ENCODE measurements around the gene MAD1L1.

MAD1L1 gene

DNA sequence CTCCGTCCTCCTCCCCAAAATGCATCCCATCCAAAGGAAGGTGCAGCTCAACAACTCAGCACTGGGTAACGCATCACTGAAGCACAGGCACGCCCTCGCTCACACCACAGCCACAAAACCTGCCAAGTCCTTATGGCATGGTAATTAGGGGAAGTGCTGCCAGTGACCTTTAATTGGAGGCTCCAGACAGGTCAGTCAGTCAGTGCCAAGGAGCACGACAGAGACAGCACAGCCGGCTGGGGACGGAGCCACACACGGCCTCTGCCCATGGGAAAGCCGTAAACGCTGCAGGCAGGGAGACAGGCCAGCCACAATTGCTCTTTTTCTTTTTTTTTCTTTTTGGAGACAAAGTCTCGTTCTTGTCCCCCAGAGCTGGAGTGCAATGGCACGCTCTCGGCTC lies 146.5 kb downstream of the MAD1L1 start:
- DNase-seq (ENCODE audit: low spot score) = no peak

GRCh38 chr7:2085804-2086203 lies 146.9 kb downstream of the MAD1L1 start:
- no peak for DNase-seq (ENCODE audit: low spot score)

DNA sequence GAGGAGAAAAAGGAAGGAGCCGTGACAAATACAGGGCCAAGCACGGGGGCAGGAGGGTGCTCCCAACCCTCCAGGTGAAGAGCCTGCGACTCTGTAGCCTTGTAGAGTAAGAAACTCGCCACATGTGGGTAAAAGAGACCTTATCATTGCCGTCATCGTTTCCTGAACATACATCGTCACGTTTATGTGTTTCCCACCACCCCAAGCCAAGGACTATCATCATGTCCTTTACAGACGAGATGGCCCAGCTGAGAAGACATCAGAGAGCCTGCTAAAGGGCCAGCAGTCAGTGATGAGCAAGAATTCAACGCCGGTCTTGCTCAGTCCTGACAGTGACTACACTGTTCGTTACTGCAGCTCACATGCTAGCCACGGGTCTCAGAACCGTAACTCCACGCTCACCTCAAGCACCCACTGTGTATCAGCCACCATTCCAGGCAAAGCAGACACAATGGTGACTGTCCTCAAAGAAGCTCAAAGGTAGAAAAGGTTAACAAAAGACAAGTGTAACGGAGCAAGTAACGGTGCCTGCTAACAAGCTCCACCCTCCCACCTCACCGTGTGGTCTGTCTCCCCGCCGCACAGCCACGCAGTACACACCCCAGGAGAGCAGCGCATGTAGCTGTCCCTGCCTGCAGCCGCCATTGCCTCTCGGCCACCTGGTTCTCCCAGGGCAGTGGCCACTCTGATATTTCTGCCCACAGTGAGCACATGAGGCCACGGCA lies 147.8 kb downstream of the MAD1L1 start:
- no peak for DNase-seq (ENCODE audit: low spot score)

DNA sequence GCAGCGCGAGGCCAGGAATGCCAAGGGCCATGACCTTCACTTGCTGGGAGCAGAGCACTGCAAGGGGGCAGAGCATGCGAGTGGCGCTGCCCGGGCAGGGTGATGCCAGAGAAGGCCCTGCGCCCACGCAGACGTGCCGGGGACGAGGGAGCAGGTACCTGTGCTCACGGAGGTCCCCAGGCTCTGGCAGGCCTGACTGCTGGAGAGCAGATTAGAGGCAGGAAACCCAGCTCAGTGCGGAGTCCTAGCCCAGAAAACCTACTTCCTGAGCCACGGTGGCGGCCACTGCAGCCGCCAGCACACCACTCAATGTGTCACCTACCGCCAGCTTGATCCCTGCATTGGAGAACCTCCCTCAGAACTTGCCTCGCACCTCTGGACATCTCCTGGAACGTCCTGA lies 148.4 kb downstream of the MAD1L1 start:
- no peak for DNase-seq (ENCODE audit: low spot score)

GRCh38 chr7:2083362-2083761 lies 149.4 kb downstream of the MAD1L1 start:
- no peak for DNase-seq (ENCODE audit: low spot score)

DNA sequence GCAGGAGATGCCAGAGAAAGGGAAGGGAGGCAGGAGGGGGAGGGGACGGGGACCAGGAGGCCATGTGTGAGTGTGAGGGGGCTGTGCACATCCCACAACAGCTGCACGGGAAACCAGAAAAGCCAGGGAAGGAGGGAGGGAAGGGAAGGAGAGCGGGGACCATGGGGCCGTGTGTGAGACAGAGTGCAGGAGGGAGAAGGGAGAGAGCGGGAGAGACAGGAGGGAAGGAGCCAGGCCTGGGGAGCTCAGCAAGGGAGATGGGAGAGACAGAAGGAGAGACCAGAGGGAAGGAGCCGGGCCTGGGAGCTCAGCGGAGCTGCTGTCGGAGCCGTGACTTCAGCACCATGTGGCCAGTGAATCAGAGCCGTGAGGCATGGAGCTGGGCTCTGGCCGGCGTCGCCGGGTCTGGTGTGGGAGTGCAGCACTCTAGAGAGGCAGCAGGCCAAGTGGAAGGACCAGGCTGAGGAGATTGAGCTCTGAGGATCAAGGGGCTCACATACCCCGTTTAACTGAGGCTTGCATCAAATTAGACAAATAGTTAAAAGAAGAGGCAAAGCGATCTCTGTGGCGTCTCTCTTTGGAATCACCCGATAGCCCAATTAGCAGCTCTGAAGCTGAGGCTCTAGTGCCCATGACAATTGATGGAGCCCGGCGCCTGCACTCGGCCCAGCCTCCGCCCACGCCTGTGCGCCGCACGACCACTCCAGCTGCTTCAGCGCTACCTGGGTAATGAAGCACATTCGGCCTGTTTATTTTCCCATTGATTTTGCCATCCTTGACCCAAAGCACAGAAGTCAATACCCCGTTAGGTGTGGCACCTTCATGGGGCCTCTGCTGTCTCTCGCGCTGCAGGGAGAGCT lies 150.4 kb downstream of the MAD1L1 start:
- peak; percentile 58 for DNase-seq (ENCODE audit: low spot score)

GRCh38 chr7:2081526-2082135 lies 151.1 kb downstream of the MAD1L1 start:
- DNase-seq (ENCODE audit: low spot score) = no peak

DNA sequence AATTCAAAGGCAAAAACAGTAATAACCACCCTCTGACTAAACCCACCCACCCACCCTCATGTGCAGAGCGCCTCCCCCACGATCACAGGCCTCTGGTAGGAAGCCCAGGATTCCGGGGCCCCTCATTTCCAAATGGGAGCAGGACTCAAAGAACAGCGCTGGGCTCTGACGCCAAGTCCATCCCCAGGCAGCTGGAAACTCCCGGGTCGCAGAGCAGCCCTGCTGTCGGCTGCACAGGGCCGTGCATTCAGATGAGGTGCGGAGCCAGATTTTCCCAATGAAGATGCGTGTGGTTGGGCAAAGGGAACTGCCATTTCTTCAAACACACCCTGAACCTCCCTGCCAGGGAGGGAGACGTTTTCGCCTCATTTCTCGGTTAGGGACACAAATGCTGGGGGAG lies 152.3 kb downstream of the MAD1L1 start:
- DNase-seq (ENCODE audit: low spot score) = no peak

DNA sequence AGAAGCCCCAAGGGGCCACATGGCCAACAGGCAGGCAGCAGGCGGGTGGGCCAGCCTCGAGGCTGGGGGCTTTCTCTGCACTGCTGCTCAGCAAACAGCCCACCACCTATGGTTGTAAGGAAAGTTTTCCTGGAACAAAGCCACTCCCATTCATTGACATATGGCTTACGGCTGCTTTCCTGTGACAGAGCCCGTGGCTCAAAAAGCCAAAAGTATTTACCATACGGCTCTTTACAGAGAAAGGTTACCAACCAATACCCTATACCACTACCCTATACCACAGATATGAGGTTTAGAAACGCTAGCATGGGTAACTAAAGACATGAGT lies 152.7 kb downstream of the MAD1L1 start:
- no peak for DNase-seq (ENCODE audit: low spot score)

DNA sequence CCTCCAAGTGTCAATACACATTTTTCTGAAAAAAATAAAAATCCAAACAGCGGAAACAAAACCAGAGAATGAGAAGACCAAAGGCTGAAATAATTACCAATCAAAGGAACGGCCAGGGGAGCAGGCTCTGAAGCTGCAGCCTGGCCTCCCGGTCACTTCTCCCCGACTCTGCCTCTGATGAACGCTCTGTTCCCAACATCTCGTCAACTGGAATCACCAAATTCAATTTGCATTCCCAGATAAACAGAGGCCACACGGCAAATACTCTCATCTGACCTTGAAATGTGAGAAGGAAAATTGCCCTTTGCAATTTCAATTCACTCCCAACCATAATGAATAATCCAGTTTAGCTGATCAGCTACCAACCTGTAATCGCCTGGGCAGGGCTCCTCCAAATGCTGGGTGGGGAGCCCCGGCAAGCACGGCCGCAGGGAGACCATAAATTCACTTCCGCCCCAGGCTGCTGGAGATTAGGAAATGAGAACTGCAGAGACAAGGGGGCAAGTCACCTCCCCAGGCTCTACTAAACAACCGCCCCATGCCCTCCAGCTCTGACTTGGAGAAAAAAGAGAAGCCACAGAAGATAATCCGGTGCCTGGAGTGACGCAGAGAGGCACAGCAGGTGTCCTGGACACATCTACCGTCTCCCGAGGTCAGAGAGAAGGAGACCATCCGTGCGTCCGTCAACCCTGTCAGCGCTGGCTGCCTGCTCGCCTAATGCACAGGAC lies 153.2 kb downstream of the MAD1L1 start:
- DNase-seq (ENCODE audit: low spot score) = no peak

- DNase-seq (ENCODE audit: low spot score) = no peak
These were observed 153.8 kb downstream of the MAD1L1 start for GRCh38 chr7:2078899-2079298.

DNA sequence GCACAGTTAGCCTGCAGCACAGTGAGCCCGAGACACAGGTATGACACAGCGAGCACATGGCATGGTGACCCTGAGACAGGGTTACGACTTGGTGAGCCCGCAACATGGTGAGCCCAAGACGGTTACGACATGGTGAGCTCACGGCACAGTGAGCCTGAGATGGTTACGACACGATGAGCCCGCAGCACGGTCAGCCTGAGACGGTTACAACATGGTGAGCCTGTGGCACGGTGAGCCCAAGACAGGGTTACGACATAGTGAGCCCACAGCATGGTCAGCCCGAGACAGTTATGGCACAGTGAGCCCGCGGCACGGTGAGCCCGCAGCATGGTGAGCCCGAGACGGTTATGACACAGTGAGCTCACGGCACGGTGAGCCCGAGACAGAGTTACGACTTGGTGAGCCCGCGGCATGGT lies 156.1 kb downstream of the MAD1L1 start:
- no peak for DNase-seq (ENCODE audit: low spot score)

- no peak for DNase-seq (ENCODE audit: low spot score)
These were observed 156.9 kb downstream of the MAD1L1 start for GRCh38 chr7:2075811-2076210.

DNA sequence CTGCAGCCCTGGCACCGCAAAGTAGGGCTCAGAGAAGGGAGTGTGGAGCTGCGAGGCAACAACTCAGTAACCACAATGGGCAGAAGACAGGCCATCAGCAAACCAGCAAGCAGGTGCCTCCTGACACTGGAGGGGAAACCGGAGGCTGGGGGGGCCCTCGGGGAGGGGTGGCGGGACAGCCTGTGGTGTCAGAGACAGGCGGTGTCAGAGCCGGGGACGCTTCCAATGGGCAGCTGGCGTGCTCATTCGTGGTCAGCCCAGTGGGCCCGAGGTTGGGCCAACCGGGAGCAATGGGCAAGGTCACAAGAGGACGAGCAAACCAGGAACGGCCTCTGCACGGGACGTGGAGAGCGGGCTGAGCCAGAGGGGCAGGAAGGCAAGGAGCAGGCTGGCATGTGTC lies 158.1 kb downstream of the MAD1L1 start:
- no peak for DNase-seq (ENCODE audit: low spot score)

DNA sequence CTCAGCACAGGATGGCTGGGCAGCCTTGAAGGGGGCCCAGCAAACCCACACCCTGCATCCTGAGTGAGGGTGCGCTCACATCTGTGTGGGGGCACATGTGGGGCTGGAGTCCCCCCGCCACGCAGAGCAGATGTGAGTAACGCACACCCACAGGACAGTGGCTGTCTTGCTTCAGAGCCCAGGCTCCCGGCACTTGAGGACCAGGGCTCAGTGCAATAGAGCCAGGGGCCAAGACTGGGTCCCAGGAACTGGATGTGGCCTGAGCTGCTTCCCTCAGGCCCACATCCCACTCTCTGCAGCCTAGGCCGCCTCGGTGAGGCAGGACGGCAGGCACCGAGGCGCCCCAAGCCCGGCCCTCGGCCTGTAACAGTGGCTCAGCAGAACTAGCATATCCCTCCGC lies 159.9 kb downstream of the MAD1L1 start:
- no peak for DNase-seq (ENCODE audit: low spot score)

GRCh38 chr7:2072042-2072441 lies 160.7 kb downstream of the MAD1L1 start:
- DNase-seq (ENCODE audit: low spot score) = no peak

DNA sequence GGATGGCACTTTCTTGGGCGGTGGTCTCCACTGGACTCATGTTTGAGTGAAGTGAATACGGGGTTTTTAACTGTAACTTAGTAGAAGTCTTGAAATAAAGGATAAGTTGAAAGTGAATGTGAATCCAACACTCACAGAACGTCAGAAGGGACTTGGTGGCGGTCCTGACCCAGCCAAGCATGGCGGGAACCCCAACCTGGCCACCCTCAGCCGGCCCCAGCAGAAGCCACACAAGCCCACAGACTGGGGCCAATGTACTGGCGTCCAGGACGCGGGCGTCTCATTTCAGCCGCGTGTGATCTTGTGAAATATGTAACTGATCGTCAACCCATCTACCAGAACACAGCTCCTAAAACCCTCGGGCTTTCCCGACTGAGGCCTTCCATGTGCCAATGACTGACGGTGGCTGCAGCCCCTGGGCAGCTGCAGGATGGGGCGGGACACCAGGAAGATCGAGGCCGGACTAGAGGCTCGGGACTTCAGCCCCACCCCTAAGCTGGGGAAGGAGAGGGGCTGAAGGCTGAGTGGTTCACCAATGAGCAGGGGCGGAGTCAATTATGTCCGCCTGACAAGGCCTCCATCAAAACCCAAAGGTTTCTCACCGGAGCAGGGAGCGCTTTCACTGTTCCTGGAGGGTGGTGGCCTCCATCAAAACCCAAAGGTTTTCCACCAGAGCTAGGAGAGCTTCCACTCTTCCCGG lies 161.5 kb downstream of the MAD1L1 start:
- peak; percentile 69 for DNase-seq (ENCODE audit: low spot score)

DNA sequence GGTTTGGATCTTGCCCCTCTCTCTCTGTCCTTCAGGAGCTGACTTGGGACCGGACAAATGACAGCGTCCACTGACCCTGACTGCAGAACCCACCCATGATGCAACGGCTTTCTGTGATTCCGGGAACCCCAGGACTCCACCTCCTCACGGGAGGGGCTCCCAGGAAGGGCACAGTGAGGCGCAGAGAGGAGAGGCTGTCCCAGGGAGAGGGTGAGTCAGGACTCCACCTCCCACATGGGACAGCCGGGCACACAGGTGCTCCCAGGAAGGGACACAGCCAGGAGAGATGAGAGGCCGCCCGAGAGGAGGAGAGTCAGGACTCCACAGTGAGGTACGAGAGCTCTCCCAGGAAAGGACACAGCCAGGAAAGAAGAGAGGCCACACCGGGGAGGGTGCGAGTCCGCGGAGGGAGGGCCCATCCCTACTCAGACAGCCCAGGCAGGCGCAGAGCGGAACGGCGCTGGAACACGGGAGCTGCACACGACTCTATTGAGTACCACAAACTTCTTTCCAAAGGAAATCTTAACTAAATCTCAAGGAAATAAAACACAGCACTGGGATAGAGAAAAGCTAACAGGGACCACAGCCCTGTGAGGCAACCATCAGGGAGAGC lies 162.5 kb downstream of the MAD1L1 start:
- no peak for DNase-seq (ENCODE audit: low spot score)

DNA sequence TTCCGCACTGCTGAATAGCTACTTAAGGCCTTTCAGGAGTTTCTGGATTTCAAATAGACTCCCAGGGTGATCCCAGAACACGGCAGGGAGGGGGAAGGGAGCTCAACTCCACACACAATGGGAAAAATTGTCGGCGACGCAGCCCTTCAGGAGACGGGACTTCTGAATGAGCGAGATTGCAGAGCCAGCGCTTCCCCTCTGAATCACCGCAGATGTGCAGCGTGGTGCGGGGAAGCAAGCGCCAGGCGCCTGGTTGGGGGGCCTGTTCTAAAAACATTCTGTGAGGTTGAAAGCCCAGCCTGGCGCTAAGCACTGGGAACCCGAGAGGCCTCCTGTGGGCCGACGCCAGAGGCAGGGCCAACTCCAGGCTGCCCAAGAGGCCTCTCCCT lies 163.3 kb downstream of the MAD1L1 start:
- no peak for DNase-seq (ENCODE audit: low spot score)

DNA sequence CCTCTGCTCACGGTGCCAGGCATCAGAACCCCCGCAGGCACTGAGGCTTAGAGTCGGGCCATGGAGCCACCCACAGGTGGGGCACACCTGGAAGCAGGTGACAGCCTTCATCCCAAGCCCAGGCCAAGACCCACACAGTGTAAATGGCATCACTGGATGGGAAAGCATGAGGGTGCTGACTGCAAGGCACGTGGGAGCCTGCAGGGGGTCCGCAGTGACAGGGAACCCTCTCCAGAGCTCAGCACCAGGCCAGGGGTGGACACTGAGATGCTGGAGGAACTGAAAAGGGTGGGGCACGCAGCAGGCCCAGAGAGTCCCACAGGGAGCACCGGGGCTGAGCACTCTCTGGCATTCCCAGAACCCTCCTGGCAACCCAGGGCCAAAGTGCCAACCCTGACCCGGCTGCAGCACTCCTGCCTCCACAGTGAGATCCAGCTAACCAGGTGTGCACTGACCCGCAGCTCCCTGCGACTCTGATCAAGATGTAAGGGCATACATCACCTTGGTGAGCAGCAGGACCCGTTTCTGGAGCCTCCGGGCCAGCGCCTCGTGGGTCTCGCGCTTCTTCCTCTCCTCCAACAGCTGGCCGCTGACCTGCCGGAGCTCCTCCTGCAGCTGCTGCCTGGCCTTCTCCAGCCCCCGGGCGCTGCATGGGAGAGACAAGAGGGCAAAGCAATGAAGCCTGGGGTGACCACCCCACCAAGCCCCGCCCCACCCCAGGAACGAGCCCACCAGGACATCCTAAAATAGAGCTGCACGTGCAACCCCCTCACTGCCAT lies 163.9 kb downstream of the MAD1L1 start:
- DNase-seq (ENCODE audit: low spot score) = no peak

All from iPS-NIHi11 (cell line).